HG02763 (cell line): ENCODE measurements around the gene EFHD1.
"Not testable (repeated sequence)": the region's sequence is repeated elsewhere in the genome, so short reads cannot be mapped to it uniquely, and the experiment has no call there.

Experiments
- ATAC-seq: cut with Tn5 transposase; IDR thresholded peaks from one replicate; pipeline ENCODE4 v1.9.1; 2021; ENCODE audit warnings: mild to moderate bottlenecking, moderate library complexity; ENCODE audit not compliant: unreplicated experiment

The EFHD1 gene

DNA sequence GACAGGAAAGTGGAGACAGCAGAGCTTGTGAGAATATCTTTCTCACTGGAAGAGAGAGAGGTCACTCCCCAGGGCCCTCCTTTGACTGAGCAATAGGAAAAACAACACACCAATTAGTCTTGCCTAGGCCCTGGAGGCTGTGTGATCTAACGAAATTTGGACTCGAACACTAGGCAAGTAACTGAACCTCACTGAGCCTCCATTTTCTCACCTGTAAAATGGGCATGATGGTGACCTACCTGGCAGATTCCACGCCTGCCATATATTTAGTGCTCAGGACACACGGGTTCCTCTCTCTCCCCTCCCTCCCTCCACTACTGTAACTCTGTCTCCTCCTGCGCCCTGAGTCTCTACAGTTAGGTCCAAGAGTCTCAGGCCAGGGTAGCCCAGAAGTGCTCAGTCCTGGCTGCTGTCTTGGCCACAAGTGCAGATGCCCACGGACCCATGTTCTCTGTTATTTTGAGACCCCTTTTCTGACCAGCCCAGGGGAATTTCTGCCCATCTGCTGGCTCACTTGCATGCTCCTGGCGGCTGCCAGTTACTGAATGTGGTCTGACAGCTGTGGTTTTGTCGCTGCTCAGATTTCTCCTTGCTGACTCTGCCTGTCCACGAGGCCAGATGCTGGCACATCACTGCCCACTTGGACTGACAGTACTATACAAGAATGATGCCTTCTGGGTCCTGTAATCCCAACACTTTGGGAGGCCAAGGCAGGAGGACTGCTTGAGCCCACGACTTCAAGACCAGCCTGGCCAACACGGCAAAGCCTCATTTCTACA is 54.2 kb downstream of the EFHD1 start:
- no peak for ATAC-seq

DNA sequence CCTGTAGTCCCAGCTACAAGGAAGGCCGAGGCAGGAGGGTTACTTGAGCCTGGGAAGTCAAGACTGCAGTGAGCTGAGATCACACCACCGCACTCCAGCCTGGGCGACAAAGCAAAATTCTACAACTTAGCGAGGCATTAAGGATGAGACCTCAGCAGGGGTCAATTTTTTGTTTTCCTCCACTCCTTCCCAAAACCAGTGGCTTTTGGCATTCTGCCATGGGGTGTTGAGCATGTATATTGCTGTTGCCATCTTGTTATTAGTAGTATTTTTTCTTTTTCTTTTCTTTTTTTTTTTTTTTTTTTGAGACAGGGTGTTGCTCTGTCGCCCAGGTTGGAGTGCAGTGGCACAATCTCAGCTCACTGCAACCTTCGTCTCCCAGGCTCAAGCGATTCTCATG is 54.8 kb downstream of the EFHD1 start:
- ATAC-seq = no peak

DNA sequence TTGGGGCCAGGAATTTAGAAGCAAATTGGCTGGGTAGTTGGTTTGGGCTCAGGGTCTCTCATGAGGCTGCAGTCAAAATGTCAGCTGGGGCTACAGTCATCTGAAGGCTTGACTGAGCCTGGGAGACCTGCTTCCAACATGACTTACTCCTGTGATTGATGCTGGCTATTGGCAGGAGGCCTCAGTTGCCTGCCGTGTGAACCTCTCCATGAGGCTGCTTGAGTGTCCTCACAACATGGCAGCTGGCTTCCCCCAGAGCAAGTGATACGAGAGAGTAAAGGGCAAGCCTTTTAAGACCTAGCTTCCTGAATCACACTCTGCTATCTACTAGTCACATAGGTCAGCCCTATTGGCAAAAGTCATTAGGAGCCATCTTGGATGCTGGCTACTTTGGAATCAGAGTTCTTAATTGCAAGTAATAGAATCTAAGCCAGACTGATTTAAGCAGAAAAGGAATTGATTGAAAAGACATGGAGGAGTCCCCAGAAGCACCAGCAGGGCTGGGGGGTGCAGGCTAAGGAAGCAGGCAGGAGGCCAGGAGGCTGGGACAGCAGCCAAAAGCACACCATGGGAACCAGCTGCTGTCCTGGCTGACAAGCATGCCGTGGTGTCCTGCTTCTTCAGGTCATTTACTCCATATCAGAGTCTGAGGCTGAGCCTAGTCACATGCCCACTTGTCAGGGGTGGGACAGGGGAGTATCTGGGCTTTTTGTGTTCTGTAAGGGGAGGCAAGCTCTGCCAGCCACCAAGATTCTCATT is 55.9 kb downstream of the EFHD1 start:
- ATAC-seq = no peak

DNA sequence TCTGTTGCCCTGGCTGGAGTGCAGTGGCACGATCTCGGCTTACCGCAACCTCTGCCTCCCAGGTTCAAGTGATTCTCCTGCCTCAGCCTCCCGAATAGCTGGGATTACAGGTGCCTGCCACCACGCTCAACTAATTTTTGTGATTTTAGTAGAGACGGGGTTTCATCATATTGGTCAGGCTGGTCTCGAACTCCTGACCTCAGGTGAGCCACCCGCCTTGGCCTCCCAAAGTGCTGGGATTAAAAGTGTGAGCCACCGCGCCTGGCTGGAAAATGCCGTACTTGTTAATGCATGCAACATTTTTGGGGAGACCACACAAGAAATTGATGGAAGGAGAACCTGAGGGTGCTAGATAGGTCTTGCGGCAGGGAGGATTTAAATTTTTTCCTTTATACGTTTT is 57.7 kb downstream of the EFHD1 start:
- ATAC-seq = not testable (repeated sequence)

DNA sequence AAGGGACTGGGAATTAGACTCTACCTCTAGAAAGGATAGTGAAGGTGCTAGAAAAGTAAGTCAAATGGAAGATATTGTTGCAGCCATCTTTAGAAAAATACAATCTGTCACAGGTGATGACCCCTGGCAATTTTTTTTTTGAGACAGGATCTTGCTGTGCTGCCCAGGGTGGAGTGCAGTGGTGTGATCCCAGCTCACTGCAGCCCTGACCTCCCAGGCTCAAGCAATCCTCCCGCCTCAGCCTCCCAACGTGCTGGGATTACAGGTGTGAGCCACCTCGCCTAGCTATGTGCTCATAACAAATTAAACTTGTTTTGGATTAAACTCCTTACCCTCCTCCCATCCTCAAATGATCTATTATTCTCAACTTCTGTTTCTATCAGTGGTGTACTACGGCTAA is 59.9 kb downstream of the EFHD1 start:
- ATAC-seq = no peak

DNA sequence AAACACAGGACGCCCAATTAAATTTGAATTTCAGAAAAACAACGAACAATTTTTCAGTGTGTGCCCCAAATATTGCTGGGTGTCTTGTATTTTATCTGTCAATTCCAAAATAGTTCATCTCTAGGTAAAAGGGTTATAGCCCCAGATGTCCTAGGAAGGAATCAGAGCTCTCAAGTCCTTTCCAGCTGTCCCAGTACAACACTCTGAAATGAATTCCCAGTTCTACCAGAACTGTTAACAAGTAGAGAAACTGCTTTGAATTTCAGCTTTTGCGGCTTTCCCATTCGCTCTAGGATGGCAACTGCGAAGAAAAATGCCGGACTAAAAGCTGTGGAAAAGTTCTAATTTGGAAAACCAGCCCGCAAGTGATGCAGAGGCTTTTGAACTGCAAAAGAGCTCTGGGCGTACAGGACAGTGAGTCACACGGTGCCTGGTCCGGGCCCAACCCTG is 63.2 kb downstream of the EFHD1 start:
- no peak for ATAC-seq

DNA sequence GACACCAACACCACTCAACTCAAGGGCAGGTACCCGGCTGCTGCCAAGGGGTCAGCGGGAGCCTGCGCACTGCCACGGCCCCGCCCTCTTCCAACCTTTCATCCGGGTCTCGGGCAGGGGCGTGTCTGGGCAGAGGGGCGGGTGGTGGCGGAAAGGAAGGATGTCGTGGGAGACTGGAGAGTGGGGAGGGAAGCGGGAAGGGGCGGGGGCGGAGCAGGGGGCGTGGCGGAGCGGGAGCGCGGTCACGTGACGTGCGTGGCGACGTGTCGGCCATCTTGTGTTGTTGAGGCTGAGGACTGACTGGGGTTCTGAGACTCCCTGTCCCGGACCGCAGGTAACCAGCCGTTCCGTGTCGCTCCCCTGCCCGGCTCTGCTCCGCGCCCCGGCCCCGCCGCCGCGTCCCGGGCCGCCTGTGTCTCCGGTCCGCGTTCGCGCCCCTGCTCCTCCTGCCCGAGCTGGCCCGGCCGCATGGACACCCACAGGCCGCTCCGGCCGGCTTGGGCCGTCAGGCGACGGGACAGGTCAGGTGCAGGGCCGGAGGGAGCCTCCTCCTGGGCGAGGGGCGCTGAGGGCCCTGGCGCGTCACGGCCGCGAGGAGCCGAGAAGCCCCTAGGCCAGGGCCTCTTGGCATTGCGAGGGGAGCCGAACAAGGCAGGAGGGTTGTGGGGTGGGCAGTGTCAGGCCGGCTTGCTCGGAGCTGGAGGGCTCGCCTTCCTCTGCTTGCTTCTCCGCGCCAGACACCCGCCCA is 63.8 kb downstream of the EFHD1 start, which contains the start of gene GIGYF2:
TSS of gene GIGYF2 (plus strand) at position 273 of the 748 bp plus-strand sequence. CDS start 37,867 bp downstream, outside the sequence.
- peak; percentile 84 for ATAC-seq

DNA sequence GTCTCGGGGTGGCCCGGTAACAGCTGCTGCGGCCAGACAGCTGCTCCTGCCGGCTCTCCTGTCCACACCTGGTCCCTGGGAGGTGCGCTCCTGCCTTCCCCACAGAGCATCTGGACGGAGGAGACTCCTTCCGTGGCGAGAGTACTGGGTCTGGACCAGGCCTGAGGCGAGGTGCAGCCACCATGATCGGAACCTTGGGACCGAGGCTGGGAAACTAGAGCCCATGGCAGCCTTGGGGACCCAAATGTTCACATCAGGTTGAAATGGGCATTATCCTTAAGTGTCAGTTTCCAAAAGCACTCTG is 64.4 kb downstream of the EFHD1 start:
- peak; percentile 21 for ATAC-seq

DNA sequence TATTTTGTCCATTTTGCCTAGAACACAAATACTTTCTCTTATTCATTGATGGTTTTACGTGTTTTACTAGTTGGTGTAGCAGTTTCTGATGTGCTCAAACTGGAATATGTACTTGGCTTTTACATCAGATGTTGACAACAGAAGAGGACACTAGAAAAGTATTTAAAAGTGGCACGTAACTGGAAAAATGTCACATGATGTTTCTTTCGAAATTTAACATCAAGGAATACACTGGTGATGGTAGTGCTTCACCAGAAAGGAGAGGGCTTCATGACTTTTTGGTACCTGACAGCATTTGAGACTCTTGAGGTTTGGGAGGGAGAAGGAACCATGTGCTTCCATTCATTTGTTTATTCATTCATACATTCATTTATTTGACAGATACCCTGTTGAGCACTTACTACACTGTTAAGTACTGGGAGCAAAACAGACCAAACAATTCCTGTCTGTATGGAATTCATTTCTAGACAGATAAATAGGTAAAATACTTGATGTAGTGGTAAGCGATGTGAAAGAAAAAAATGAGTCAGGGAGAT is 65.2 kb downstream of the EFHD1 start:
- no peak for ATAC-seq

DNA sequence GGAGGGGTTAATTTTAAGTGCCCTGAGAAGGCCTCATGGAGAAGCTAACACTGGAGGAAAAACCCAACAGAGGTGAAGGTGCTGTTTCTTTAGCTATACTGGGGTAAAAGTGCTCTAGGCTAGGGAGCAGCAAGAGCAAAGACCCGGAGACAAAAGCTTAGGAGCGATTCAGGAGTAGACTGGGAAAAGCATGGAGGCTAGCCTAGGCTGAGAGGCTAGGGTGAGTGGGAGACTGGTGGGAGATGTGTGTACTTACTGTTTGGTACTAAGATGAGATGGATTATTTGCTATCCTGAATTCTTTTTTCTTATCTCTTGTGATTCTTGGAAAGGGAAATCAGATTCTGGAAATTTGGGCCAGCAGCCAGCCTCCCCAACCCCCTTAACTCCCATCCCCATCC is 65.7 kb downstream of the EFHD1 start:
- no peak for ATAC-seq

DNA sequence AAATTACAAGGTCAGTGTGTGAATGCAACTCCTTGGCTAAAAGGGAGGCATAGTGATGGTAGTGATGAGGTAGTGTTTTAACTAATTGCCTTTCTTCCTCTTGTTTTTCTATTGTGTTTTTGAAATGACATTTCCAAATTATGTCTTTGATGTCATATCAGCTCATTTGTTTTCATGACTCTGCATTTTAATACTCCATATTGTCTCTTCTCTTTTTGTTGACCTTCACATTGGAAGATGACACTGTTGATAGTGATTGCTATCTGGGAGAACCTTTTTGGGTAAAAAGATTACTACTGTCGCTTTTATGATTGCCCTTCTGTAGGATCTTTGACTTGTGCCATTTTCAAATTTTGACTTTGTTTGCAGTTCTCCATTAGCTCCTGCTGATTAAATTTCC is 66.8 kb downstream of the EFHD1 start:
- ATAC-seq = no peak

DNA sequence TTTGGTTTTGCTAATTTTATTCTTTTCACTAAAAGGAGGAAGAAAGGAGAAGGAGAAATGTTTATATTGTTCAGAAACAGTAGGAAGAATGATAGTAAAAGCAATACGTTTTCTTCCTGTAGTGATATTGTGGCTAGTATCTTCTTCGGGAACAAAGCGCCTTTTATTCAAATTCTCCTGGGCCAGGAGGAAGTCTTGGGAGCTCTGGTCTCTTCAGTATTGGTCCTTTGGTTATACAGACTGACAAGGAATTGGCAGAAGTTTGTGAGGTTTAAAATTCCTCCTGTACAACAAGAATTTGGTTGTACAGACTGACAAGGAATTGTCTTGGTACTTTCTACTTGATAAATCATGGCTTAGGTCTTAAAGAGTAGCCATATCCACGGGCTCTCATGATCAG is 73.7 kb downstream of the EFHD1 start:
- ATAC-seq = no peak

DNA sequence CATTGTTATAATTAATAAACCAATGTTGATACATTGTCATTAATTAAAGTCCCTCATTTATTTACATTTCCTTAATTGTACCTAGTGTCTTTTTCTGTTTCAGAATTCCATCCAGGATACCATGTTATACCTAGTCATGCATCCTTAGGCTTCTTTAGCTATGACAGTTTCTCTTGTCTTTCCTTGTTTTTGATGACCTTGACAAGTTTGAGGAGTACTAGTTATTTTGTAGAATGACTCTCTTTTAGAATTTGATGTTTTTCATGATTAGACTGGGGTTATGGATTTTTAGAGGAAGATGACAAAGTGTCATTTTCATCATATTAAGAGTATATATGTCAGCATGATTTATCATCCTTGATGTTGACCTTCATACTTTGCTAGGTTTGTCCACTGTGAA is 80.1 kb downstream of the EFHD1 start:
- no peak for ATAC-seq

DNA sequence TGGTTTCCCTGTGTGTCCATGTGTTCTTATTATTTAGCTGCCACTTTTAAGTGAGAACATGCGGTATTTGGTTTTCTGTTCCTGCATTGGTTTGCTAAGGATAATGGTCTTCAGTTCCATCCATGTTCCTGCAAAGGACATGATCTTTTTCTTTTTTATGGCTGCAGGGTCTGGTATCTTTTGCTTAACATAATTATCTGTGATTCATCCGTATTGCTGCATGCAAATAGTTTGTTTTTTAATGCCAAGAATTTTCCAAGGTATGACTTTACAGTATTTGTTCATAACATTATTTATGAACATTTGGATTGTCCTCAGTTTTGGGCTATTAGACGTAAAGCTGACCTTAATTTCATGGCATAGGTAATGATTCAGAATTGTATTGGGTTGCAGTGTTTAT is 81.6 kb downstream of the EFHD1 start:
- no peak for ATAC-seq

DNA sequence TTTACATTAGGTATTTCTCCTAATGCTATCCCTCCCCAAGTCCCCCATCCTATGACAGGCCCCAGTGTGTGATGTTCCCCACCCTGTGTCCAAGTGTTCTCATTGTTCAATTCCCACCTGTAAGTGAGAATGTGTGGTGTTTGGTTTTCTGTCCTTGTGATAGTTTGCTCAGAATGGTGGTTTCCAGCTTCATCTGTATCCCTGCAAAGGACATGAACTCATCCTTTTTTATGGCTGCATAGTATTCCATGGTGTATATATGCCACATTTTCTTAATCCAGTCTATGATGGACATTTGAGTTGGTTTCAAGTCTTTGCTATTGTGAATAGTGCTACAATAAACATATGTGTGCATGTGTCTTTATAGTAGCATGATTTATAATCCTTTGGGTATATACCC is 86.7 kb downstream of the EFHD1 start:
- not testable (repeated sequence) for ATAC-seq

DNA sequence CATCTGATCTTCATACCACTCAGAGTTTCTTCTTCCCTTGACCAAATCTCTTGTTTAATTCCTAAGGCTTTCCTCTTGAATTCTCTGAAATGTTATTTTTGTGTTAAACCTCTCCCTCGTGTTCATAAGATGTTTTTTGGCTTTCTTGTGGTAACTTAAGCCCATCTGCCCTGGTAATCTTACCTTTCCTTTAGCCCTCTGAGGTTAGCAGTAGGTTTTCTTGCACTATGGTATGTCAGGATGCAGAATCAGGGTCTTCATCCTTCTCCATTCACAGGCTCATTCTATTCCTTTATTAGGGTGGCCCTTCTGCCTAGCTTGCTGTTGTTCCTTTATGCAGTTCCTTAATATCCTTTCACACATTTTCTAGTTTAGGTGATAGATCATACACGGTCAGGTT is 87.9 kb downstream of the EFHD1 start:
- ATAC-seq = no peak

DNA sequence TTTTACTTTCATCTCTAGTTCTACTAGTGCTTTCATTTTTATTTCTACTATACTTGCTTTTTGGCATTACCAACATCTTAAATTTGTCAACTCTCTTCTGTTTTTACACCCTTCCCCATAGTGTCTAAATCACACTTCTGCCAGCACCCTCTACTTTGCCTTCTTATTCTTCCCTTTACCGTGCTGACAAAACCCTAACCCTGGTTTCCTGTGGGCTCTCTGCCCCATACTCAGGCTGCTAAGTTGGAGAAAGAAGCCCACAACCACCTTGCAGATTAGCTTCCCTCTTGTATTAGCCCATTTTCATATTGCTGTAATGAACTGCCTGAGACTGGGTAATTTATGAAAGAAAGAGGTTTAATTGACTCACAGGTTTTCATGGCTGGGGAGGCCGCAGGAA is 88.5 kb downstream of the EFHD1 start:
- no peak for ATAC-seq

DNA sequence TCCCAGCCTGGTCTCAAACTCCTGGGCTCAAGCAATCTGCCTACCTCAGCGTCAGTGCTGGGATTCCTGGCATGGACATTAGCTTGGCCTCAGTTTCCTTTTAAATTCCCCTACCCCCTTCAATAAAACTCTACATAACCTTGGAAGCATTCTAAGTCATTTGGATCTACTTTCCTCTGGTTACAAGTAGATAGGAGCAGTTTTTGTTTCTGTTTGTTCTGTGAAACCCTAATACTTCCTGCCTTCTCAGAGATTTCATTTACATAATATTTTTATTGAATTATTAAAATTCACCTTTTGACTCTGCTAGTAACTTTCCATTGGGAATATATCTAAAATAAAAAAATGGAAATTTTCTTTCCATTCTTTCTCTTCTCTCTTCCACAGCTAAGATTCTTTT is 89.6 kb downstream of the EFHD1 start:
- ATAC-seq = no peak

DNA sequence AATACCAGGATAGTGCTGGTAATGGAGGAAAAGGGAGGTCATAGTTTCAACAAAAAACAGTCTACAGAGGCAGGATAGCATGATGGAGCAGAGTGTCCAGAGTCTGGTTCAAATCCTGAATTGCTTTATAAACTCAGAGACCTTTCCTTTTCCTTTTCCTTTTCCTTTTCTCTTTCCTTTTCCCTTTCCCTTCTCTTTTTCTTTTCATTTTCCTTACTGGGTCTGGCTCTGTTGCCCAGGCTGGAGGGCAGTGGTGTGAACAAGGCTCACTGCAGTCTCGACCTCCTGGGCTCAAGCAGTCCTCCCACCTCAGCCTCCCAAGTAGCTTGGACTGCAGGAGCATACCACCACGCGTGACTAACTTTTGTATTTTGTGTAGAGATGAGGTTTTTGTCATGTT is 95.4 kb downstream of the EFHD1 start:
- ATAC-seq = no peak

DNA sequence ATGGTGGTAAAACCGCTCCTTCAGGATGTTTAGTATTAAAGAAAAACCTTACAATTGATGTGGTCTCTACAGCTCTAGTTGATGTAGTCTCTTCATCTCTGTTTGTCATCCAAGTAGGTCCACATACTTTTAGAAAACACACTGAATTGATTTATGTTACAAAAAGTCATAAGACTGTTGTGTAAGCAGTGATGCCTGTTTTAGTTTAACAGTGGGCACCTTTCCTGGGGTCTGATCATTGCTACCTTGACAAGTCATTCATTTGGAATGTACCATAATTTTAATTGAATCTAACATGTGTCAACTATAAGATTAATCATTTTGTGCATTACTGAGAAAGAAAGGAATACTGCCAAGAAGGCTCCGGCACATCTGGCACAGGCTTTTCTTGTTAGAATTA is 98.1 kb downstream of the EFHD1 start:
- no peak for ATAC-seq
